OCI-LY7 (cell line): Measurements from ENCODE around the gene VAMP8. TPM values are rescaled to one million over a fixed set of nuclear protein-coding genes. Genes with fewer than 3 reads are reported as not detected.

Experiments
- BruUV-seq: library from RNA; stranded (reverse); fragments of 400-500 nt; replicated peaks from 2 replicates; lab custom pipeline; 2021; lab: Mats Ljungman, UMichigan
- CTCF ChIA-PET: fragments of 300-600 bp; sonication (Branson Sonifier 250); formaldehyde crosslinking; loops from one replicate; lab custom pipeline; 2022; ENCODE audit warnings: antibody characterized with exemption; ENCODE audit not compliant: unreplicated experiment; lab: Charles Lee
- POLR2A ChIA-PET: fragments of 300-600 bp; sonication (Branson Sonifier 250); formaldehyde crosslinking; loops from one replicate; lab custom pipeline; 2022; ENCODE audit warnings: antibody characterized with exemption; lab: Charles Lee
- DNase-seq: peaks from one replicate; pipeline ENCODE4 v3.0.0-alpha.2; 2015; ENCODE audit warnings: low spot score
- H2AFZ ChIP-seq: fragments of 200-600 bp; sonication (generic), shearing (Covaris generic); 2 replicates; pipeline ENCODE4 v1.6.1; 2014; ENCODE audit warnings: mild to moderate bottlenecking, antibody characterized with exemption, low read length, moderate library complexity
- H3K27ac ChIP-seq: fragments of 200-600 bp; sonication (generic); 2 replicates; pipeline ENCODE4 v1.5.1; 2014; ENCODE audit warnings: mixed run types, low read depth, mild to moderate bottlenecking, moderate library complexity, low read length, inconsistent platforms; ENCODE audit not compliant: poor library complexity, severe bottlenecking
- H3K36me3 ChIP-seq: fragments of 200-600 bp; sonication (generic); 2 replicates; pipeline ENCODE4 v1.6.1; 2014; ENCODE audit warnings: mild to moderate bottlenecking, antibody characterized with exemption, low read length, moderate library complexity, mixed read lengths; ENCODE audit not compliant: insufficient read depth
- H3K4me1 ChIP-seq: fragments of 200-600 bp; sonication (generic); 2 replicates; pipeline ENCODE4 v1.5.1; 2014; ENCODE audit warnings: mild to moderate bottlenecking, low read length; ENCODE audit not compliant: insufficient read depth, poor library complexity, severe bottlenecking
- H3K4me2 ChIP-seq: fragments of 200-600 bp; sonication (generic); 2 replicates; pipeline ENCODE4 v1.6.1; 2014; ENCODE audit warnings: mild to moderate bottlenecking, low read length
- H3K4me3 ChIP-seq: fragments of 200-600 bp; sonication (generic); 2 replicates; pipeline ENCODE4 v1.5.1; 2014; ENCODE audit warnings: mild to moderate bottlenecking, low read depth, low read length; ENCODE audit not compliant: poor library complexity, severe bottlenecking
- H3K79me2 ChIP-seq: fragments of 200-600 bp; sonication (generic); 2 replicates; pipeline ENCODE4 v1.6.1; 2016; ENCODE audit warnings: low read depth, mild to moderate bottlenecking, low read length, moderate library complexity, mixed read lengths; ENCODE audit not compliant: insufficient read depth
- H3K9me2 ChIP-seq: fragments of 200-600 bp; sonication (generic); 2 replicates; pipeline ENCODE4 v1.6.1; 2016; ENCODE audit warnings: mild to moderate bottlenecking, low read length, mixed read lengths; ENCODE audit not compliant: insufficient read depth
- H3K9me3 ChIP-seq: fragments of 200-600 bp; sonication (generic); 2 replicates; pipeline ENCODE4 v1.6.1; 2014; ENCODE audit warnings: mild to moderate bottlenecking, mixed run types, low read length, mixed read lengths
- H4K20me1 ChIP-seq: fragments of 200-600 bp; sonication (generic); 2 replicates; pipeline ENCODE4 v1.6.1; 2014; ENCODE audit warnings: mild to moderate bottlenecking, antibody characterized with exemption, low read length, moderate library complexity, mixed read lengths; ENCODE audit not compliant: insufficient read depth
- CTCF ChIP-seq: fragments of 200-600 bp; sonication (generic); conservative IDR thresholded peaks from 2 replicates; pipeline ENCODE4 v1.5.1; 2014; ENCODE audit warnings: mild to moderate bottlenecking, antibody characterized with exemption, low read length, moderate library complexity, mixed read lengths
- EZH2phosphoT487 ChIP-seq: fragments of 200-600 bp; sonication (generic); IDR thresholded peaks from 2 replicates; pipeline ENCODE4 v1.6.1; 2018; ENCODE audit warnings: low read depth, borderline replicate concordance, mild to moderate bottlenecking, mixed run types, antibody characterized with exemption, low read length, moderate library complexity, mixed read lengths
- intact Hi-C: fragments of 100-400 bp; cut with micrococcal nuclease; formaldehyde crosslinking; loops from one replicate; pipeline ENCODE4 v1.10.0; 2022; ENCODE audit not compliant: unreplicated experiment
- total RNA-seq, 2 experiments: library from RNA; depleted of rRNA in 1 of 2; stranded (reverse); fragments of >200 nt in 1 of 2; shearing (Covaris generic) in 1 of 2; gene quantifications; 2 replicates each; pipeline ENCODE4 v1.2.3, GENCODE V29; 2014 to 2022

Gene VAMP8
- total RNA-seq, 2 experiments from 2014 or later = 112 to 152 TPM

GRCh38 chr2:85539361-85540132, 37.8 kb upstream of the VAMP8 start:
- H3K79me2 ChIP-seq = peaks cover 60% of the 10 kb centered on the region
- TF ChIP-seq CTCF = no peak
- peak overlapping the region; percentile 100 for H3K4me3 ChIP-seq
- peaks cover 31% of the 10 kb centered on the region for H4K20me1 ChIP-seq
- POLR2A ChIA-PET = interaction anchor here (0.6 to 6.7 kb wide), 21 partner anchors 11 to 774 kb away, joined by 3 to 48 read pairs (median 5); partner anchors contain the start of genes GGCX, RNF181, SH2D6 and TGOLN2
- H3K4me2 ChIP-seq = peak overlapping the region; percentile 86
- H3K9me2 ChIP-seq = no peaks in the 10 kb centered on the region
- BruUV-seq = no TSS peak
- CTCF ChIA-PET = interaction anchor here (0.6 to 1.0 kb wide), 3 partner anchors 120 to 212 kb away, joined by 5 to 7 read pairs (median 7); partner anchors contain the start of gene TGOLN2
- H3K36me3 ChIP-seq = peaks cover 55% of the 10 kb centered on the region
- no peak overlapping the region for H2AFZ ChIP-seq
- no peaks in the 10 kb centered on the region for H3K9me3 ChIP-seq
- peak; percentile 75 for DNase-seq
- peak overlapping the region; percentile 88 for H3K27ac ChIP-seq
- intact Hi-C loops = loop anchor here (1.0 to 5.0 kb wide), 4 partner anchors 22 to 213 kb away; partner anchors contain the start of genes GGCX and TGOLN2
- peaks cover 37% of the 10 kb centered on the region for H3K4me1 ChIP-seq

- no TSS peak for BruUV-seq
- H3K9me2 ChIP-seq = no peaks in the 10 kb centered on the region
- DNase-seq = no peak
- H3K9me3 ChIP-seq = no peaks in the 10 kb centered on the region
- peaks cover 62% of the 10 kb centered on the region for H3K36me3 ChIP-seq
- CTCF ChIA-PET = no interaction called here
- H3K4me3 ChIP-seq = peak overlapping the region; percentile 100
- TF ChIP-seq EZH2phosphoT487 (no peak), CTCF (no peak)
- H2AFZ ChIP-seq = no peak overlapping the region
- peaks cover 37% of the 10 kb centered on the region for H3K4me1 ChIP-seq
- H3K4me2 ChIP-seq = peak overlapping the region; percentile 86
- H3K27ac ChIP-seq = peak overlapping the region; percentile 88
- intact Hi-C loops = no loop called here
- peaks cover 31% of the 10 kb centered on the region for H4K20me1 ChIP-seq
- H3K79me2 ChIP-seq = peaks cover 60% of the 10 kb centered on the region
- POLR2A ChIA-PET = interaction anchor here (0.8 to 6.7 kb wide), 7 partner anchors 10 to 120 kb away, joined by 3 to 48 read pairs (median 8); partner anchors contain the start of genes GGCX, SH2D6 and VAMP8
Observed at GRCh38 chr2:85540133-85540648, 37.2 kb upstream of the VAMP8 start.
